A549 treated with dexamethasone at 1 μM for 4 hours (cell line): ENCODE measurements around the gene BFSP2. TPM values are rescaled to one million over a fixed set of nuclear protein-coding genes. Genes with fewer than 3 reads are reported as not detected.

Experiments
- total RNA-seq: library from RNA; stranded (reverse); fragments of 200-300 nt; extraction: Qiagen RNA extraction; gene quantifications from 5 replicates; pipeline ENCODE4 v1.2.3, GENCODE V29; 2022

BFSP2 gene
- not detected in 5 replicates for total RNA-seq

GRCh38 chr3:133400006-133400515, at the start of gene BFSP2:
TSS of gene BFSP2 (plus strand) at chr3:133400056. CDS start at chr3:133400084, 28 bp downstream.

Other genes with a start within 250 kb of the BFSP2 start
- 124 to 144 TPM (median 127 TPM) in 5 replicates for gene CDV3, start 173.6 kb downstream of the BFSP2 start, total RNA-seq